Measurements from ENCODE around the gene MRTFB.

MRTFB gene

GRCh38 chr16:14307527-14308367 is 236.6 kb downstream of the MRTFB start:
- Histone ChIP-seq H3K4me1 (ENCODE audit: control insufficient read depth in 5 of 5, insufficient read depth in 5 of 5, low read length in 5 of 5) (peaks cover 10 to 79% (median 72%) of the 10 kb centered on the region in 5 donors), H3K27me3 (ENCODE audit: control insufficient read depth in 5 of 5, insufficient read depth in 4 of 5, low read length in 5 of 5) (no peaks in the 10 kb centered on the region), H3K36me3 (ENCODE audit: control insufficient read depth in 5 of 5, insufficient read depth in 5 of 5, low read length in 5 of 5) (peaks cover 0 to 2% (median 0%) of the 10 kb centered on the region in 5 donors), H3K9me3 (ENCODE audit: control insufficient read depth in 5 of 5, low read length in 5 of 5) (no peaks in the 10 kb centered on the region), H3K9ac (ENCODE audit: low read length in 5 of 5) (peak overlapping the region; percentile 24 to 73 (median 61)), H3K27ac (ENCODE audit: low read depth, low read length) (peak overlapping the region; percentile 97), H3K4me3 (ENCODE audit: low read depth in 1 of 5, low read length in 5 of 5) (peak overlapping the region in 4 of 5 donors; percentile 6 to 59 (median 33))

- Histone ChIP-seq H3K27me3 (ENCODE audit: control insufficient read depth in 5 of 5, insufficient read depth in 4 of 5, low read length in 5 of 5) (no peaks in the 10 kb centered on the region), H3K4me1 (ENCODE audit: control insufficient read depth in 5 of 5, insufficient read depth in 5 of 5, low read length in 5 of 5) (peaks cover 10 to 74% (median 68%) of the 10 kb centered on the region in 5 donors), H3K27ac (ENCODE audit: low read depth, low read length) (peak overlapping the region; percentile 97), H3K4me3 (ENCODE audit: low read depth in 1 of 5, low read length in 5 of 5) (peak overlapping the region in 2 of 5 donors; percentile 5 to 30), H3K9ac (ENCODE audit: low read length in 5 of 5) (peak overlapping the region in 3 of 5 donors; percentile 61 to 73 (median 66)), H3K36me3 (ENCODE audit: control insufficient read depth in 5 of 5, insufficient read depth in 5 of 5, low read length in 5 of 5) (peaks cover 0 to 2% (median 0%) of the 10 kb centered on the region in 5 donors), H3K9me3 (ENCODE audit: control insufficient read depth in 5 of 5, low read length in 5 of 5) (no peaks in the 10 kb centered on the region)
Observed at GRCh38 chr16:14308368-14308723, 237.2 kb downstream of the MRTFB start.

- H3K9me3 ChIP-seq (ENCODE audit: control insufficient read depth in 5 of 5, low read length in 5 of 5): no peaks in the 10 kb centered on the region
- H3K36me3 ChIP-seq (ENCODE audit: control insufficient read depth in 5 of 5, insufficient read depth in 5 of 5, low read length in 5 of 5): peaks cover 0 to 2% (median 0%) of the 10 kb centered on the region in 5 donors
- peak overlapping the region in 2 of 5 donors; percentile 5 to 32 for H3K4me3 ChIP-seq (ENCODE audit: low read depth in 1 of 5, low read length in 5 of 5)
- H3K4me1 ChIP-seq (ENCODE audit: control insufficient read depth in 5 of 5, insufficient read depth in 5 of 5, low read length in 5 of 5): peaks cover 10 to 78% (median 66%) of the 10 kb centered on the region in 5 donors
- H3K27me3 ChIP-seq (ENCODE audit: control insufficient read depth in 5 of 5, insufficient read depth in 4 of 5, low read length in 5 of 5): no peaks in the 10 kb centered on the region
- H3K27ac ChIP-seq (ENCODE audit: low read depth, low read length): peak overlapping the region; percentile 97
- peak overlapping the region in 4 of 5 donors; percentile 21 to 62 (median 52) for H3K9ac ChIP-seq (ENCODE audit: low read length in 5 of 5)
Observed at GRCh38 chr16:14309001-14309886, 238.1 kb downstream of the MRTFB start.

- no peak overlapping the region for H3K4me3 ChIP-seq (ENCODE audit: low read depth in 1 of 5, low read length in 5 of 5)
- H3K9me3 ChIP-seq (ENCODE audit: control insufficient read depth in 5 of 5, low read length in 5 of 5): no peaks in the 10 kb centered on the region
- no peaks in the 10 kb centered on the region for H3K27me3 ChIP-seq (ENCODE audit: control insufficient read depth in 5 of 5, insufficient read depth in 4 of 5, low read length in 5 of 5)
- H3K36me3 ChIP-seq (ENCODE audit: control insufficient read depth in 5 of 5, insufficient read depth in 5 of 5, low read length in 5 of 5): peaks cover 0 to 2% (median 0%) of the 10 kb centered on the region in 5 donors
- H3K4me1 ChIP-seq (ENCODE audit: control insufficient read depth in 5 of 5, insufficient read depth in 5 of 5, low read length in 5 of 5): peaks cover 10 to 81% (median 61%) of the 10 kb centered on the region in 5 donors
- H3K27ac ChIP-seq (ENCODE audit: low read depth, low read length): peak overlapping the region; percentile 97
- peak overlapping the region in 1 of 5 donors; percentile 47 for H3K9ac ChIP-seq (ENCODE audit: low read length in 5 of 5)
Observed at GRCh38 chr16:14309906-14310305, 238.8 kb downstream of the MRTFB start.

GRCh38 chr16:14310519-14310991 is 239.4 kb downstream of the MRTFB start:
- H3K4me1 ChIP-seq (ENCODE audit: control insufficient read depth in 5 of 5, insufficient read depth in 5 of 5, low read length in 5 of 5): peaks cover 10 to 78% (median 58%) of the 10 kb centered on the region in 5 donors
- H3K9ac ChIP-seq (ENCODE audit: low read length in 5 of 5): peak overlapping the region in 1 of 5 donors; percentile 47
- H3K36me3 ChIP-seq (ENCODE audit: control insufficient read depth in 5 of 5, insufficient read depth in 5 of 5, low read length in 5 of 5): peaks cover 0 to 2% (median 0%) of the 10 kb centered on the region in 5 donors
- no peaks in the 10 kb centered on the region for H3K27me3 ChIP-seq (ENCODE audit: control insufficient read depth in 5 of 5, insufficient read depth in 4 of 5, low read length in 5 of 5)
- H3K9me3 ChIP-seq (ENCODE audit: control insufficient read depth in 5 of 5, low read length in 5 of 5): no peaks in the 10 kb centered on the region
- H3K27ac ChIP-seq (ENCODE audit: low read depth, low read length): peak overlapping the region; percentile 97
- peak overlapping the region in 2 of 5 donors; percentile 39 to 43 for H3K4me3 ChIP-seq (ENCODE audit: low read depth in 1 of 5, low read length in 5 of 5)

GRCh38 chr16:14314116-14314515 is 243.0 kb downstream of the MRTFB start:
- Histone ChIP-seq H3K4me3 (ENCODE audit: low read depth in 1 of 5, low read length in 5 of 5) (no peak overlapping the region), H3K4me1 (ENCODE audit: control insufficient read depth in 5 of 5, insufficient read depth in 5 of 5, low read length in 5 of 5) (peaks cover 6 to 55% (median 30%) of the 10 kb centered on the region in 5 donors), H3K9ac (ENCODE audit: low read length in 5 of 5) (no peak overlapping the region), H3K27ac (ENCODE audit: low read depth, low read length) (peak overlapping the region; percentile 74), H3K27me3 (ENCODE audit: control insufficient read depth in 5 of 5, insufficient read depth in 4 of 5, low read length in 5 of 5) (no peaks in the 10 kb centered on the region), H3K9me3 (ENCODE audit: control insufficient read depth in 5 of 5, low read length in 5 of 5) (no peaks in the 10 kb centered on the region), H3K36me3 (ENCODE audit: control insufficient read depth in 5 of 5, insufficient read depth in 5 of 5, low read length in 5 of 5) (peaks cover 0 to 3% (median 0%) of the 10 kb centered on the region in 5 donors)

- Histone ChIP-seq H3K36me3 (ENCODE audit: control insufficient read depth in 5 of 5, insufficient read depth in 5 of 5, low read length in 5 of 5) (peaks cover 0 to 6% (median 2%) of the 10 kb centered on the region in 5 donors), H3K4me3 (ENCODE audit: low read depth in 1 of 5, low read length in 5 of 5) (no peak overlapping the region), H3K9me3 (ENCODE audit: control insufficient read depth in 5 of 5, low read length in 5 of 5) (no peaks in the 10 kb centered on the region), H3K4me1 (ENCODE audit: control insufficient read depth in 5 of 5, insufficient read depth in 5 of 5, low read length in 5 of 5) (peaks cover 2 to 44% (median 19%) of the 10 kb centered on the region in 5 donors), H3K27ac (ENCODE audit: low read depth, low read length) (peak overlapping the region; percentile 74), H3K9ac (ENCODE audit: low read length in 5 of 5) (no peak overlapping the region), H3K27me3 (ENCODE audit: control insufficient read depth in 5 of 5, insufficient read depth in 4 of 5, low read length in 5 of 5) (no peaks in the 10 kb centered on the region)
Observed at GRCh38 chr16:14315683-14316320, 244.7 kb downstream of the MRTFB start.
